Measurements from ENCODE around the gene BCORL1. TPM values are rescaled to one million over a fixed set of nuclear protein-coding genes. Genes with fewer than 3 reads are reported as not detected.

Gene BCORL1
- total RNA-seq, 1 donor from 2014 or later: 24.0 TPM

GRCh38 chrX:129980001-129980401, 2.4 kb upstream of the BCORL1 start:
- no peak for TF ChIP-seq CTCF (conservative IDR thresholded peaks at IDR 0.05)
- no peaks in the 10 kb centered on the region for H3K9me3 Mint-ChIP-seq
- H3K36me3 Mint-ChIP-seq: no peaks in the 10 kb centered on the region
- no peak overlapping the region for H3K27ac Mint-ChIP-seq
- no peak overlapping the region for H3K4me3 Mint-ChIP-seq
- no peaks in the 10 kb centered on the region for H3K27me3 Mint-ChIP-seq
- DNase-seq (ENCODE audit: extremely low spot score, unreplicated experiment): no peak
- peaks cover 4% of the 10 kb centered on the region for H3K4me1 Mint-ChIP-seq (ENCODE audit: unreplicated experiment)

GRCh38 chrX:129980540-129981199, 1.8 kb upstream of the BCORL1 start:
- peaks cover 4% of the 10 kb centered on the region for H3K4me1 Mint-ChIP-seq (ENCODE audit: unreplicated experiment)
- no peaks in the 10 kb centered on the region for H3K36me3 Mint-ChIP-seq
- H3K9me3 Mint-ChIP-seq: no peaks in the 10 kb centered on the region
- no peak overlapping the region for H3K27ac Mint-ChIP-seq
- DNase-seq (ENCODE audit: extremely low spot score, unreplicated experiment): peak; percentile 74
- TF ChIP-seq CTCF (conservative IDR thresholded peaks at IDR 0.05): no peak
- H3K27me3 Mint-ChIP-seq: no peaks in the 10 kb centered on the region
- H3K4me3 Mint-ChIP-seq: no peak overlapping the region

- Mint-ChIP-seq H3K4me3 (no peak overlapping the region), H3K27ac (no peak overlapping the region), H3K27me3 (no peaks in the 10 kb centered on the region), H3K36me3 (no peaks in the 10 kb centered on the region), H3K9me3 (no peaks in the 10 kb centered on the region), H3K4me1 (ENCODE audit: unreplicated experiment) (peaks cover 4% of the 10 kb centered on the region)
- no peak for DNase-seq (ENCODE audit: extremely low spot score, unreplicated experiment)
- no peak for TF ChIP-seq CTCF (conservative IDR thresholded peaks at IDR 0.05)
These were observed 1.3 kb upstream of the BCORL1 start for GRCh38 chrX:129981200-129981553.

DNA sequence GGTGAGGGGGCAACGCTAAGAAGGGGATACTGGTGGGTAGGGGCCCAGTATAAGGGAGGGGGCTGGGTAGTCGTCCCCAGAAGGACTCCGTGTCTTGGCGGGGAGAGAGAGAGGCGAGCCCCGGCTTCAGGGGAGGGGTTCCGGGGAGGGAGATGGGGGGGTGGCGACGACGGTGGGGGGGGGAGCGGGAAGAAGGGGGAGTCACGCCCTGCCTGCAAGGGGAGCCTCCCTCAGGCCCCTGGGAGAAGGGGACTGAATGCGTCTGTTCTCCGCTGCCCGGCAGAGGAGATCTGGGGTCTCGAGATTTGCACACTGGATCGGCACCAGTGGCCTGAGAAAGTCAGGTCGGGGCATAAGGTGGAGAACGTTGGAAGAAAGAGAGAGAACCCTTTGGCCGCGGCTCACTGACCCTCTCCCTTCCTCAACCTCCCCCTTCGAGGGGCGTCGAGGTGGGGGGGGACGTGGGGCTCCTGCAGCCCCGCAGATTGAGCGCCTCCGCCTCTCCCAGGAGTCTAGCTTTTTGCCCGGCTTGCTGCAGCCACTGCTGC, 609 bp upstream of the BCORL1 start:
- Mint-ChIP-seq H3K27ac (no peak overlapping the region), H3K9me3 (no peaks in the 10 kb centered on the region), H3K4me1 (ENCODE audit: unreplicated experiment) (peaks cover 4% of the 10 kb centered on the region), H3K36me3 (no peaks in the 10 kb centered on the region), H3K27me3 (no peaks in the 10 kb centered on the region), H3K4me3 (no peak overlapping the region)
- DNase-seq (ENCODE audit: extremely low spot score, unreplicated experiment): no peak
- TF ChIP-seq CTCF (conservative IDR thresholded peaks at IDR 0.05): no peak

GRCh38 chrX:129983575-129984110, 1.2 kb downstream of the BCORL1 start:
- H3K27ac Mint-ChIP-seq: no peak overlapping the region
- peaks cover 5% of the 10 kb centered on the region for H3K36me3 Mint-ChIP-seq
- peaks cover 4% of the 10 kb centered on the region for H3K4me1 Mint-ChIP-seq (ENCODE audit: unreplicated experiment)
- no peaks in the 10 kb centered on the region for H3K9me3 Mint-ChIP-seq
- no peak overlapping the region for H3K4me3 Mint-ChIP-seq
- no peak for TF ChIP-seq CTCF (conservative IDR thresholded peaks at IDR 0.05)
- peak; percentile 69 for DNase-seq (ENCODE audit: extremely low spot score, unreplicated experiment)
- H3K27me3 Mint-ChIP-seq: no peaks in the 10 kb centered on the region

All from type B pancreatic cell (in vitro differentiated cells).